GM21786 (cell line): ENCODE data around the gene CCDC93.
"Not testable (repeated sequence)": the region's sequence is repeated elsewhere in the genome, so short reads cannot be mapped to it uniquely, and the experiment has no call there.

Source experiments
- ATAC-seq: cut with Tn5 transposase; IDR thresholded peaks from one replicate; pipeline ENCODE4 v1.9.1; 2021; ENCODE audit not compliant: unreplicated experiment

CCDC93 gene

DNA sequence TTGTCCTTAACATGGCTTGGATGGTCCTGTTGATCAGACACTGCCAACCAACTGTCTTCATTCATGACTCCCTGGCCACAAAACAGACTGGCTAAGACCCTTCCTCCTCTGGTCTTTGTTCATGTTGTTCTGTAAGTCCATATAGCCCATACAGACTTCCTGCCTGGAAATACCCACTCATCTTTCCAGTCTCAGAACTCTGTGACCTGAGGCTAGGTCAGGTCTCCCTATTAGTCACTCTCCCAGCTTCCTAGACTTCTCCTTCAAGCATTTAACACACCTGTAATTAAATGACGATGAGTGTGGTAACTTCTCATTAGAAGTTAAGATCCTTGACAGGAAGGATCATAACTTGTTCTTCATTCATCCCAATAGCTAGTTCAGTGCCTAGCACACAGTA is 56.3 kb downstream of the CCDC93 start:
- ATAC-seq = no peak

DNA sequence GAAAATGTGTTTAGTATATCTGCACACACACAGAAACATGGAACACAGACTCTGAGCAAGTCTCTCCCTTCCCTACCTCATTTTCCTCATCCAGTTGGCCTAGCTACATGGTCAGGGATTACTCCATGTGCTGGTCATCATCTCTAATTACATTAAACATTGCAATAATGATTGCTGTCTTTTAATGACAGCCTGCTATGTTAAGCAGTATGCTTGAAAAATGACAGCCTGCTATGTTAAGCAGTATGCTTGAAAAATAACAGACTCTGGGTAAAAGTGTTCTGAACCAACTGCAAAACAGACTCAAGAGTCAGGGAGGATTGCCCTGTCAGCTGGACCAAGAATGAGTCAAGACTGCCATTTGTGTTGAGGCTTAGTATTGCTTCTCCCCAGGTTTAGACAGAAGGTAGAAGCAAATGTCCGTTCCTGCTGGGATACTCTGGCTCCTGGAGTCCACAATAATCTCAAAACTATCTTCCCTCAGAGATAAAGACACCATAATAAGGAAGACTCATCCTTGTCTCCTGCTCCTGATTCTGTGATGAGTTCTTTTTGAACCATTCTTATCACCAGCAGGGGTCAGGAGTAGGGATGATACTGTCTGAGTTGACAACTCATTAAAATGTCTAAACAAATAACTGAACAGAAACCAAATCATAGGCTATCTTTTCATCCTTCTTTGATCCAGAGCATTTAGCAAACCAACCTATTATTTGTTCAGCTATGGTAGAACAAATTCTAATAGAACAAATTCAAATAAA is 57.7 kb downstream of the CCDC93 start:
- no peak for ATAC-seq

DNA sequence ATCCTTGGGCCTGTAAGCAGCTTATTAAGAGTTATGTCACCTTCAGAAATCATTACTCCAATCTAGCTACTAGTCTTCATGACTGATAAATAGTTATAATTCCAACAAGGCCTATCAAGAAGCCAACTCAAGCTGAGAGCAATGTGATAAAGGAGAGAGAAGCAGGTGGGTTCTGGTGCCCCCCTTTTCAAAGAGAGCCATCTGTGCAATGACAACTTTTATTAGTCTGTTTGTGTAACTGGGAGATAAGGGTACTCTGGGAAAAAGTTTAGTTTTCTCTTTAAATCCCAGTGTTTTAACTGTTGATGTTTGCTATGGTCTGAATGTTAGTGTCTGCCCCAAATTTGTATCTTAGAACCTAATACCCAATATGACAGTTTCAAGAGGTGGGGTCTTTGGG is 60.6 kb downstream of the CCDC93 start:
- no peak for ATAC-seq

DNA sequence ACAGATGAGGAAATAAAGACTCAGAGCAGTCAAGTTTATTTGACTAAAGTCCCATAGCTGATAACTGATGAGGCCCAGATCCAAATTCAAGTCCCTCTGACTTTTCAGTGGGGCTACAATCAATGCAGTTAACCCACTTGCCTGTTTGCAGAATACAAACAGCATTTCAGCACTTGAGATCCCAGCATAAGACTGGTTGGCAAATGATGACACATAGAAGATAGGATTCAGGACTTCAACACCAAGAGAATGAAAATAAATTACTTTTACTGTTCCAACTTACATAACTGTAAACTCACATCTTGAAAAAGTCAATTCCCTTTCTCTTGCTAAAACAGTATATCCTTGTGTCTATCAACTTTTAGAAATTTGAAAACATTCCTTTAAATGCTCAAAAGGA is 61.2 kb downstream of the CCDC93 start:
- ATAC-seq = no peak

DNA sequence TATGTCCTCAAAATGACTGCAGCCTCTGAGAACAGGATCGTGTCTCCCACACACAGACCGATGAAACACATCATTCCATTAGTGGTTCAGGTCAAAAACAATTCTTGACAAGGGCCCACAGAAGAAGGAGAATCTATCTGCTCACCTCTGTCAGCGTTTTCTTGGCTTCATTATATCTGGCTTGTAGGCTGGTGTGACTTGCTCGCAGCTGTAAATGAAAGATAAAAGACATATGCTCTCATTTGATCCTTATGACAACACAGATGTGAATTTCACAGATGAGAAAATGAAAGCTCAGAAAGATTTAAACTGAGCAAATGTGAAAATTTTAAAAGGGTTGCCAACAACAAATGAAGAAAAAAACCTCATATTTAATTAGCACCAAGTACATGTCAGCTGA is 61.6 kb downstream of the CCDC93 start:
- ATAC-seq = no peak

DNA sequence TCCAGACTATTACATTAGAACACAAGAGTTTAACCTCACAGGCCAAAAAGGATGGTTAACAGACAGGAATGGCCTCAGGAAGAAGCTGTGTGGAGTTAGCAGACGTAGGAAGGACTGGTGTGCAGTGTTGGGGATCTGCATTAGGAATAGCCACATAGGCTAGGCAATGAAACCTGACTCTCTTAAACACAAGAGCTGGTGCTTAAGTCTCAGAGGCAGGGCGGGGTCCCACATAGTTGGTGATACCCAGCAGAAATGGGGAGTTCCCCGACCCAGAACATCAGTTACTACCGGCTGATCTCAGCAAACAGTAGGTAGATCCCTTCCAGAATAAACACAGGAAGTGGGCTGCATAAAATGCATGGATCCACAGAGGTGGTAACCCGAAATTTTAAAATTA is 64.1 kb downstream of the CCDC93 start:
- ATAC-seq = no peak

DNA sequence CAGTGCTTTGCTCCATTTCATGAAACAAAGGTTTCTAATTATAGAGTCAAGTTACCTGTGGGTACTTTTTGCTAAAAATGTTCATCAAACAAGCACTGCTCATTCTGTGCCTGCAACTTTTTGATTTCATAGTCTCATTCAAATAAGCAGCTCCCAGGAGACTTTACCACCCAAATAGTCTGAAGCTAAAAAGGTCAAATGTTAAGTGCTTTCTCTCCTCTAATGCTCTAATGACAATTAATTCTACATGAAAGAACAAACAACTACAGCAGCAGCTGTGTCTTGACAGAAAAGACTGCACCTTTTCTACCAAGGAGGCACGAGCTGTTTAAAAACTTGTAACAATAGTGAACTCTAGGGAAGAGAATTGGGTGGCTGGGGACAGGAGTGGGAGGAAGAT is 65.3 kb downstream of the CCDC93 start:
- no peak for ATAC-seq

DNA sequence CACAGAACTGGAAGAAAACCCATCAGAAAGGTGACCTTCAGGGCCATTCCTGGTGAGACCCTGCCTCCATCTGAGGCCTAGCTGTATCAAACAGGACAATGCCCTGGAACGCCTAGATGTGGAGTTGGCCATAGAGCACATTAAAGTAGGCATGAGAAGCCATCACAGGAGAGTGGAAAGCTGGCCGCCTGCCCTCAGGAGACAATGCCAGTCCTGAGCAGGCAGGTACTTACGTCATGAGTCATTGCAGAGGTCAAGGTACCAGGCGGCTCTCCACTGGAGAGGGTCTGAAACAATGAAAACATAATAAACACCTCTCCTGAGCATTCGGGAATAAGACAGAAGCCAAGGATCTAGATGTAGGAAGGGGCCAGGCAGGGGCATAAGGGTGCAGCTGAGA is 68.6 kb downstream of the CCDC93 start:
- ATAC-seq = no peak

DNA sequence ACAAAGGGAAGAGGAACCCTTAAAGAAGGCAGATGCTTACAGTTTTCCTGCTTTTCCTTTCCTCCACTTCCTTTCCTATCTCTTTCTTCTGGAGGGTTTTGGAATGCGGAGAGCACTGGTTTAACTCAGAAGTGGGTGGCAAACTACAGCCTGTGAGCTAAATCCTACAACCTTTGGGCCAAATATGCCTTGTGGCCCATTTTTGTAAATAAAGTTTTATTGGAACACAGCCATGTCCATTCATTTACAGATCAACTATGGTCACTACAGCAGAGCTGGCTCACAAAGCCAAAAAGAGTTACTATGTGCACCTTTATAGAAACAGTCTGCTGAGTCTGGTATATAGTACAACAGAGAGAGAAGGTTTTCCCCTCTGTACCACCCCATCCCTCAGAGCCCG is 69.1 kb downstream of the CCDC93 start:
- no peak for ATAC-seq

DNA sequence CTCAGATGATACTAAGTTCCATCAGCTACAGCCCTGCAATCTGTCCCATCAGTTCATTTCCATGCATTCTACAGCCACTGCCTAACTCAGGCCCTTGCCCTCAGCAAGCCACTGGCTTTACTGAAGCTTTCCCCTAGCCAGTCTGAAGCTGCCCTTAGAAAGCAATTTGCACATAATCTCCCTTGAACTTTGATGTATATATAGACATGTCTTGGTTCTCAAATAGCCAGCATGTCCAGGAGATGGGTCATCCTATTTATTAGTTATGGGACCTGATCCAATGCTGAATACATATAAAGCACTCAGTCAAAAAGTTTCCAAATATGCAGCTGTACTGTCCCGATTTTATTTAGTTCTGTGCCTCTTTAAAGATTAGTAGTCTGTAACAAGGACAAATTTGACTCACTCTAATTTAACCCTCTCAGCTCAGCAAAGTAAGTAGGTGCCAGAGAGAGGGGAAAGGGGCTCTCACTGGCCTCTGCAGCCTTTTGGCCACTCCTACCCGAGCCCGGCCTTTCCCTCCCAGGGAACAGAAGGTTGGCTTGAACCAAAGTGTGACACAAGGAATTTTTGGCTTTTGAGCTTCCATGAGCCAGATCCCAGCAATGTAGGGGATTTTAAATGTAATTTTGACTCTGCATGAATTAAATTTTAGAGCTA is 70.7 kb downstream of the CCDC93 start:
- no peak for ATAC-seq

DNA sequence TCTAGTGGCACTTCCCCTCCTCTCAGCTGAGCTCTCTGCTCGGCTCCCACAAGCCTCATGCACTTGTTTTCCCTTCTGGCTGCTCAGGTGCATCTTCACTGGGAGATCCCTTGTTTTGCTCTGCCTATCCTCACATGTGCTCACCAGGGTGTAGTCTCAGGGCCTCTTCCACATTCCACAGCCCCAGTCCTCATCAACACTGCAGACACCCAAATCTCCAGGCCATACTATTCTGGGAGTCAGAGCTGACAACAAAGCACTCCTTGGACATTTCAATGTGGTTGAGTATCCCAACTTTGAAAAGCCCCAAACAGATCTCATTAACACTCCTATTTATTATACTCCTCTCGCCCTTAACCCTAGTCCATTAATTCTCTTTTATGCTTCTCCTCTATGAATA is 71.3 kb downstream of the CCDC93 start:
- ATAC-seq = no peak

DNA sequence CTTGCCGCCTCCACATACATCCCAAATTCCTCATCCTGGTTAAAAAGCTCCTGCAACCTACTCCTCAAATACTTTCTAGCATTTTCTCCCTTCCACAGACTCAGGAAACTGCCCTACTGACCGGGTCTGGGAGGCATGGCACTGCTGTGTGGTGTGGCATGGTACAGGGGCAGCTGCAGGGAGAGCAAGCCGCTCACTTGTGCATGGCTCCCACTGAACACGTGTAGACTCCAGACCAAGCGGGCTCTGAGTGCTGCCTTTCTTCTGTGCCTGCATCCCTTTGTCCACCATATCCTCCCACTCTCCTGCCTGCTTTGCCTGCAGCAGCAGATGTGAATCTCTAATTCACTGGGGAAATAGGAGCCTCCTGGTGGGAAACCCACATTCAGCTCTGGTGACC is 72.2 kb downstream of the CCDC93 start:
- ATAC-seq = no peak

DNA sequence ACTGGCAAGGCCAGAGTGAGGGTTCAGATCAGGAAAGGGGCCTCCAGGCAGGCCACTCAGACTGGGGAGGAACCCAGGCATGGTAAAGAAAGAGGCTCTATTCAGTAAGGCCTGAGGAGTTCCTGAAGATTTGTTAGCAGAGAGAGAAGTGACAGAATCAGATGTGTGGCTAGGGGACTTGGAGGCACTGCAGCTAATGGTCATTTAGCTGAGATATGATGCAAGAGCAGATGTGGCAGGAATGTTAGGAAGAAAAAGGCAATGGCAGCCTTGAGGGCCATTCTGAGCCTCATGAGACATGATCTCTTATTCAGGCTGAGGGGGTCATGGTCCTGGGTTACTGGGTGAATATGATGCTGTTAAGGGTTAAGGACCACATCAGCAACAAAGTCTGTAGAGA is 73.4 kb downstream of the CCDC93 start:
- ATAC-seq = no peak

DNA sequence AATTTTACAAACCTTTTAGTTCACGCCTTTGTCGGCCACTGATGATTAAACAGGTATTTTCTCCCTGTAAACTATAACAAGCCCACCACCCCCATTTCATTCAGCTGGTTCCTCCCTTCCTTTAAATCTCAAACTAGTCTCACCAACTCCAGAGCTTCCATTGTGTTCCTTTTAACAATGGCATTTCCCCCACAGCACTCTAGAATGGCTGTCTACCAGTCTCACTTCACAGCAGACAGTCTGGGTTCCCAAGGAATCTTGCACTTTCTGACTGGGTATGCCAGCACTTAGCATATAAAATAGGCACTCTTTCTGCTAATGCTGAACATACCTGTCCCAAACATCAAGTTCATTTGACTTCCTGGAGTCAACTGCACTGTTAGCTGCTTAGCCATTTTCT is 75.3 kb downstream of the CCDC93 start:
- no peak for ATAC-seq

DNA sequence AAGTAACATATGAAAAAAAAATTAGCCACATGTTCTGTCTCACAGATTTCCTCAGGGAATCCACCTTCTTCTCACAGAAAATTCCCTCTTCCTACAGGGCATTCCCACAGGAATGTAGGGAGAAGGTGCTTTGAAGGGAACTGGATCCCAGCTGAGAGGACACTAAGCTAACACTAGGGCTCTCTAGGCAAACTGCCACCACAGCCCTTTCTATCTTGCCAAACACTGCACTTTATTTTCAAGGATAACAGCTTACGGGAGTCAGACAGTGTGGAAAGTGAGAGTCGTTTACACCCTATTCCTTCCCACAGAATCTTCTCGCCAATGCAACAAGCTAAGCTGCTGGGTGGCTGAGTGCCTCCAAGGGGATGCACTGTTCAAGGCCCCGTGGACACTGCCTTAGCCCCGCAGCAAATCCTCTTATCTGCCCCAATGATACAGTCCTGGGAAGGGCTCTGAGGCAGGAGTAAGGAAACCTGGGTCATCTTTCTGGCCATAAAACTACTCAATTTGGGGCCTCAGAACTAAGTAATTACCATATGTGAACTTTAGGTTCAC is 76.9 kb downstream of the CCDC93 start:
- ATAC-seq = no peak

DNA sequence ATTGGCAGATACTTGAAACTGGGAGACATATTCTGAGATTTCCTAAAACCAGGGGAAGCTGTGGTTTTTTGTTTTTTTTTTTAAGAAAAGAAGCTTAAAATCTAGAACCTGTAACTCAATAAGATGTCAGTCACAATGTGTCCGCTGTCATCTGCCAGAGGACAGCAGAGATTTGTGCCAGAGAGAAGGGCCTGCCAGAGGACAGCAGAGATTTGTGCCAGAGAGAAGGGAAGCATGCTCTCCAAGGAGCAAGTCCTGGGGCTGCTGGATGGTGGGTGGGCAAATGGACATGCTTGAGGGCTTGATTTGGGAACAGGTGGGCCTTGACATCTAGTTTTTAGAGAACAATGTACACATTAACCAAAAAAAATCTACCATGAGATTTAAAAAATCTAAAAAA is 77.9 kb downstream of the CCDC93 start:
- no peak for ATAC-seq

DNA sequence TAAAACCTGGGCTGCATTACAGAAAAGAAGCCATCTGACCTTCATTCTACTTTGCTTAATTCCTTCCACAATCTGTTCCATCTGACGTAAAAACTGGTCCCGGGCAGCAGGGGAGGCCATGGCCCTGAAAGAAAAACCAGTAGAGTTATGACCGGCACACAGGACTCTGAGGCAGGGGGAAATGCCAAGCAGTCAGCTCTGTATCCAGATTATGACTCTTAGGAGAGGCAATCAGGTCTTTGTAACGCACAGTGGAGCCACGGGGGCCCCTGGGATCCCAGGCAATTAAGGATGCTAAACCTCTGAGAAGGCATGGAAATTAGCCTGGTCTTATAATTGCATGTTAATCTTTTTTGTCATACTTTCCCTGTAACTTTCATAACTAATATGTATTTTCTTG is 78.4 kb downstream of the CCDC93 start:
- no peak for ATAC-seq

DNA sequence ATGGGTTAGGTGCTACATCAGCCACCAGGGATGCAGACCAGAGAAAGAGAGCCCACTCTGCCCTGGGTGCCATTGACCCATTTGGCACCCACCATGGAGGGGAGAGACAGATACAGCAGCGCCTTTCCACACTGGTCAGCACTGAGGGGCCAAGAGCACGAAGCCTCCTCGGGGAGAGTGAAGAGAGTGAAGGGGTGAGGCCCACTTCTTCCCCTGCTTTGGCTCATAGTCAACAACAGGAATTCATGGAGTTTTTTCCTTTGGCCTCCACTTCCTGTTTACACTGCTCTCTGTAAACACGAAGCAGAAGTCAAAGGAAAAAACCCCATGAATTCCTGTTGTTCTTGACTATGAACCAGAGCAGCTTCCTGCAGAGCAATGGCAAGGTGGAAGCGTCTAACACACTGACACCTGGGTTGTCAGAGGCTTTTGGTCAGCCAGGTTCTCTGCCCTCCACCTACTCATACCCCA is 80.0 kb downstream of the CCDC93 start:
- ATAC-seq = no peak

DNA sequence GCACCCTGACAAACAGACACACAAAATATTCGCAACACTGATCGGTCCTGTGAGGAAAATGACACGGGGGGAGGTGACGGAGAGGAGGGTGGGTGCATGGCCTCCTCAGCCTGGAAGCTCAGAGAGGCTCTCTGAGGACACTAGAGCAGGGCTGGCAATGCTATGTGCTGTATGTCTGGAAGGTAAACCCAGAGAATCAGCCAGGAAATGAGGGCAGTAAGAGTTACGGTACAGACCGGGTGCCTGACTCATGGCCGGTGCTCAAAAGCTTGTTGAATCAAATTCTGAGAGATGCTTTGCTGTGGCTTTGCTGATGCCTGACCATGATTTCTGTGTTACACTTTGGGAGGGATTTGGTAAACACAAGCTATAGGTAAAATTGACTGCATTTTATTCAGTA is 81.9 kb downstream of the CCDC93 start:
- no peak for ATAC-seq

DNA sequence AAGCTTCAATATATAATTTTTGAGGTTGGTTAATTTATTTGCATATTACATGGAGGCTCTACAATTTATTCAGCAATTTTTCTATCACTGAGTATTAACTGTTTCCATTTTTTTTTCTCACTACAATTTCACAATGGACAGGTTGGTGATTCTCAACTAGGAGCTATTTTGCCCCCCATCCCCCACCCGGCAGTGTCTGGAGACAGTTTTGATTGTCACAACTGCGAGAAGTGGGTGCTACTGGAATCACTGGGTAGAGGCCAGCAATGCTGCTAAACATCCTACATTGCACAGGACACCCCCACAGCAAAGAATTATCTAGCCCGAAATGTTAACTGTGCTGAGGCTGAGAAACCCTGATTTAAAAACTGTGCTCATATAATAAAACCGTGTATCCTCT is 82.6 kb downstream of the CCDC93 start:
- no peak for ATAC-seq

DNA sequence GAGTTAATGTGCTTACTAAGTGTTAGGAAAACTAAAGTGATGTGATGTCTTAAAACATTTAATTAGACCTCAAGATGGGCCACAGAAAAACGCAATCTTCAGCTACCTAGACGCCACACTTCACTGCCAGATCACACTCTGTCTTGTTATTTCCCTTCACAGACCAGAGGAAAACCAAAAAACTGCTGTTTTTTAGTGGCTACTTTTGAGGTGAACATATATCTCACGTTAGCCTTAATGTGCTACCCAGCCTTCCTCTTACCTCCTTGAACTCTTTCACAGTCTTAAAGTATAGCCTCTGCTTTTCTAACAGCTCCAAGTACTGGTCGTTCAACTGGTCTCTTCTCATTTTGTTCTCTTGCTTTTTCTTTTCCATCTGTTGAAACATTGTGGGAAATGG is 83.1 kb downstream of the CCDC93 start:
- ATAC-seq = no peak

DNA sequence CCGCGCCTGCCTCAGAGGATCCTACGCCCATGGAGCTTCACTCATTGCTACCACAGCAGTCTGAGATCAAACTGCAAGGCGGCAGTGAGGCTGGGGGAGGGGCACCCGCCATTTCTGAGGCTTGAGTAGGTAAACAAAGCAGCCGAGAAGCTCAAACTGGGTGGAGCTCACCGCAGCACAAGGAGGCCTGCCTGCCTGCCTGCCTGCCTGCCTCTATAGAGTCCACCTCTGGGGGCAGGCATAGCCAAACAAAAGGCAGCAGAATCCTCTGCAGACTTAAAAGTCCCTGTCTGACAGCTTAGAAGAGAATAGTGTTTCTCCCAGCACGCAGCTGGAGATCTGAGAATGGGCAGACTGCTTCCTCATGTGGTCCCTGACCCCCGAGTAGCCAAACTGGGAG is 90.4 kb downstream of the CCDC93 start:
- ATAC-seq = not testable (repeated sequence)
